DMS 273 (cell line): ENCODE measurements around the gene NLRP13.
A peak's percentile ranks its signal among the peaks of the same experiment; 100 is the strongest.
"Not testable (repeated sequence)": the region's sequence is repeated elsewhere in the genome, so short reads cannot be mapped to it uniquely, and the experiment has no call there.

Source experiments
- DNase-seq: peaks from one replicate; lab custom pipeline; 2025; ENCODE audit not compliant: unreplicated experiment; lab: John Stamatoyannopoulos, UW

The NLRP13 gene, protein sequence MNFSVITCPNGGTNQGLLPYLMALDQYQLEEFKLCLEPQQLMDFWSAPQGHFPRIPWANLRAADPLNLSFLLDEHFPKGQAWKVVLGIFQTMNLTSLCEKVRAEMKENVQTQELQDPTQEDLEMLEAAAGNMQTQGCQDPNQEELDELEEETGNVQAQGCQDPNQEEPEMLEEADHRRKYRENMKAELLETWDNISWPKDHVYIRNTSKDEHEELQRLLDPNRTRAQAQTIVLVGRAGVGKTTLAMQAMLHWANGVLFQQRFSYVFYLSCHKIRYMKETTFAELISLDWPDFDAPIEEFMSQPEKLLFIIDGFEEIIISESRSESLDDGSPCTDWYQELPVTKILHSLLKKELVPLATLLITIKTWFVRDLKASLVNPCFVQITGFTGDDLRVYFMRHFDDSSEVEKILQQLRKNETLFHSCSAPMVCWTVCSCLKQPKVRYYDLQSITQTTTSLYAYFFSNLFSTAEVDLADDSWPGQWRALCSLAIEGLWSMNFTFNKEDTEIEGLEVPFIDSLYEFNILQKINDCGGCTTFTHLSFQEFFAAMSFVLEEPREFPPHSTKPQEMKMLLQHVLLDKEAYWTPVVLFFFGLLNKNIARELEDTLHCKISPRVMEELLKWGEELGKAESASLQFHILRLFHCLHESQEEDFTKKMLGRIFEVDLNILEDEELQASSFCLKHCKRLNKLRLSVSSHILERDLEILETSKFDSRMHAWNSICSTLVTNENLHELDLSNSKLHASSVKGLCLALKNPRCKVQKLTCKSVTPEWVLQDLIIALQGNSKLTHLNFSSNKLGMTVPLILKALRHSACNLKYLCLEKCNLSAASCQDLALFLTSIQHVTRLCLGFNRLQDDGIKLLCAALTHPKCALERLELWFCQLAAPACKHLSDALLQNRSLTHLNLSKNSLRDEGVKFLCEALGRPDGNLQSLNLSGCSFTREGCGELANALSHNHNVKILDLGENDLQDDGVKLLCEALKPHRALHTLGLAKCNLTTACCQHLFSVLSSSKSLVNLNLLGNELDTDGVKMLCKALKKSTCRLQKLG

DNA sequence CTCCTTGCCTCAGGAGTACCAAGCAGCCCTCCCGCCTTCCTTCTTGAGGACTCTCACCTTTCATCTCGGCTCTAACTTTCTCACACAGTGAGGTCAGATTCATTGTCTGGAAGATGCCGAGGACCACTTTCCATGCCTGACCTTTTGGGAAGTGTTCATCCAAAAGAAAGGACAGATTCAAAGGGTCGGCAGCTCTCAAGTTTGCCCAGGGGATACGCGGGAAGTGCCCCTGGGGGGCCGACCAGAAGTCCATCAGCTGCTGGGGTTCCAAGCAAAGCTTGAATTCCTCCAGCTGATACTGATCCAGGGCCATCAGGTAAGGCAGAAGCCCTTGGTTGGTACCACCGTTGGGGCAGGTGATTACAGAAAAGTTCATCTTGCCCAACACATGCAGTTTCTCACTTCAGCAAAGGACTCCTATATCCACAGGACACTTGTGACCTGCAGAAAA is at the start of gene NLRP13:
NLRP13 (minus strand) TSS at position 401 of the 451 bp plus-strand sequence; CDS start at position 376, 25 bp downstream.
- DNase-seq, result no peak

DNA sequence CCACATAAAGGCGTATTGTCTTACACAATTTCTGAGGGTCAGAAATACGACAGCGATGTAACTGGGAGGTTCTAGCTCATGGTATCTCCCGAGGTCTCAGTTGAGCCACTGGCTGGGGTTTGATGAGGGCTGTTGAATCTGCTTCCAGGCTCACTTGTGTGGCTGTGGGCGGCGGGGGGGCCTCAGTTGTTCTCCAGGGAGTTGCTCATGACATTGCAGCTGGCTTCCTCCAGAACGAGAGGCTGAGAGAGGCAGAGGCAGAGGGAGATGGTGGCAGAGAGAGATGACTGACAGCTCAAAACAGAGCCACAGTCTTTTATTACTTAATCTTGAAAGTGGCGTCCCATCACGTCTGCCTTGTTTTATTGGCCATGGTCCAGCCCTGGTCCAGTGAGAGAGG is 48.3 kb upstream of the NLRP13 start:
- DNase-seq, result no peak

DNA sequence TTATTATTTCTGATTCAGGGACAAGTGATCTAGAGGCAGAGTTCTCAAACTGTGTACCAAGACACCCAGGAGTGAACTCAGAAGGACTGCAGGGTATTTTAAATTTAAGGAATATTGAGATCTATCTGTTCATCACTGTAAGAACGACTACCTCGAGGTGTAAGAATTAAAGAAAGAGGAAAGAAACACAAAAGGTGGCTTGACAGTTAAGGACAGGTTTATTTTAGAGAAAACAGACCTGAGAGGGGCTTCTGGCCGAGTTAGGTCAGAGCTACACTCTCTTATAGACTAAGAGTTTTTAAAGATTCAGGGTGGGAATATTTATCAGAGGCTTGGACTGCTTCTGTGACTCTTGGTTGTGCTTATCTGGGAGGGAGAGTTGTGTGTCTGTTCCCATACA is 41.8 kb upstream of the NLRP13 start:
- DNase-seq, result no peak

DNA sequence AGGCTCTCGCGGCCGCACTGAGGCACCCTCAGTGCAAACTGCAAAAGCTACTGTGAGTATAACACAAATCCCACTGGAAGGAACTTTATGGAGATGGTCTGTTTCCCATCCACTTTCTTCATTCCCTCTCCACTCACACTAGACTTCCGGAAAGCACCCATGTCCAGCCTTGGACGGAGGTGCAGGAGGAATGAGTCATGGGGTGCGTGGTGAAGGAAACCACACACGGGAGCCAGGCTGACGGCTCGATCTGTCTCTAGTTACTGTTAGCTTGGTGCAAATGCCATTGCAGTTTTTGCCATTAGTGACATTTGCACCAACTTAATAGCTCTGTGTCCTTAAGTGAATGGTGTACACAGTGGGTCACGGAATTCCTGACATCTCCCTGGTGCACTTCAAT is 30.1 kb upstream of the NLRP13 start:
- no peak for DNase-seq

DNA sequence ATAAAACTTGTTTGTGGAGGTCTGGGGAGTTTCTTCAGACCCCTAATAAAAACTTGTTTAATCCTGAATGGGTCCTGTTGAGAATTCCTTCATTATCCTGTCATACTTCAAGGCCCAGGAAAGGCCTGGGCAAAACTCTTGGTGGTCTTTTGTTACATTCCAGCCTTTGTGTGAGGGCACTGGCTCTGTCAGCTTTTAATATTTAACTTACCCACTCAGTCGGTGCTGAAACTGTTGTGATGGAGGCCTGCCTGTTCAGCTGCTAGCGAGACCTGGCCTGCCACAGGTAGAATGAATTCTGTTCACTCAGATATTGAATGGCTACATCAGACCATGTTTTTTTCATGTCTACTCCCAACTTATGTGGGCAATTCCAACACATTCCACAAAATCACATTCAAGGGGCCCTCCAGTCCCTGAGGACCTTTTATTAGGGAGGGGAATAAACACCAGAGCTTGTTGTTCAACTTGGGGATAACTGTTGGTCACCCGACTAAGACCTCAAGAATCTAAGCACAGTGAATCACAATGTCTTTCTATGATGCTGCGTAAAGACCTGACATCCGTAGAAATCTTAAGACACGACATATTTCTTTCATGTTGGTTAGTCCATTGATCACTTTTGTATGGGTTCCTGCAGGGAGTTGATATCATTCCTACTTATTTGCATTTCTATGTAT is 28.0 kb upstream of the NLRP13 start:
- no peak for DNase-seq

DNA sequence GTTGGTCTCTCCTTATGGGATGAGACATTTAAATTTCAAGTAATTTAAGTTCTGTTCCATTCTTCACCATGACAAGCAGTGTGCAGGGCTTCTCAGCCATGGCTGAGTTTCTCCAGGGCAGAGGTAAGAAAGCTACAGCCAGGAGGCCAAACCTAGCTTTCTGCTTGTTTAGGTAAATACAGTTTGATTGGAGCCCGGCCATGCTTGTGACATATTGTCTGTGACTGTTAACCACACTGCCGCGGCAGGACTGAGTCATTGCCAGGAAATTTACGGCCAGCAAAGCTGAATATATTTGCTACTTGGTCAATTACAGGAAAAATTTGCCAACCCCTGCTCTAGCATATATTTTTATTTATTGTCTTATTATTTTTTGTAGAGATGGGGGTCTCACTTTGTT is 26.2 kb upstream of the NLRP13 start:
- no peak for DNase-seq

DNA sequence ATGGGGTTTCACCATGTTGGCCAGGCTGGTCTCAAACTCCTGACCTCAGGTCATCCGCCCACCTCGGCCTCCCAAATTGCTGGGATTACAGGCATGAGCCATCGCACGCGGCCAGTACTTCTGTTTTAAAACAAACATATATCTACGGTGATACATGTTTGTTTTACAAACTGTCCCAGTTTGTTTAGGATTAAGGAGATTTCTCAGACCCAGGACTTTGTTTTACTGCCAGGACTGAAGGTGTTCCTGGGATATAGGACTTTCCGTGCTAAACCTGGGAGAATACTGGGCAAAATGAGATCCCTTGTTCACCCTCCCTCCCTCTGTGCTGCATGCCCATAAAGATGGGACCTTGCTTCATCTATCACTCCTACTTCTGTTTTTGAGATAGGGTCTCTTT is 24.3 kb upstream of the NLRP13 start:
- DNase-seq, result no peak

DNA sequence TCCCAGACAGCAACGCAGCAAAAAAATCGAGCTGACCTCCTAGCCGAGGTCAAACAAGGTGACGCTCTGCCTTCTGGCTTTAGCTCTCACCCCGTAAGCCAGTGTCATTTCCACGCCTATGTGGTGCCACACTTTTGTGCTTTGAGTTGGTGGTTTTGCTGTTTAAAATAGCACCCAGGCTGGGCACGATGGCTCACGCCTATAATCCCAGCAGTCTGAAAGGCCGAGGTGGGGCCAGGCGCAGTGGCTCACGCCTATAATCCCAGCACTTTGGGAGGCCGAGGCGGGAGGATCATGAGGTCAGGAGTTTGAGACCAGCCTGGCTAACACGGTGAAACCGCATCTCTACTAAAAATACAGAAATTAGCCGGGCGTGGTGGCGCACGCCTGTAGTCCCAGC is 18.4 kb upstream of the NLRP13 start:
- DNase-seq, result not testable (repeated sequence)

DNA sequence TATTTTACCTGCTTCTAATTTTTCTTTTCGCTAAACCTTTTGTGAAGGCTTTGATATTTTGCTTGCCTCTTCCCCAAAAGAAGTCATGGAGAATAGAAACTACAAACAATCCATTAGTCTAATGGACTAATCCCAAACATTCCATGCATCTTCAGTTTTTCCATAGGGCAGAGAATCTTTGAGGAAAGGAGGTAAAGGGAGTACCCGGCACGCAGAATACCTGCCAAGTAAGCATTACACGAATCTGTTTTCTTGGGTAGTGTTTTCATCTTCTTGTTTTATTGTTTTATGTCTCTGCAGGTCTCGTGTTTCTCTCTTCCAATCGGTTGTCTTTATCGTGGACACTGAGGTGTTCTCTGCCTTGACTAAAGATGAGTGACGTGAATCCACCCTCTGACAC is 15.4 kb upstream of the NLRP13 start, which contains the start of gene NLRP8:
NLRP8 (plus strand) TSS at position 301 of the 400 bp plus-strand sequence.
- DNase-seq, result no peak

DNA sequence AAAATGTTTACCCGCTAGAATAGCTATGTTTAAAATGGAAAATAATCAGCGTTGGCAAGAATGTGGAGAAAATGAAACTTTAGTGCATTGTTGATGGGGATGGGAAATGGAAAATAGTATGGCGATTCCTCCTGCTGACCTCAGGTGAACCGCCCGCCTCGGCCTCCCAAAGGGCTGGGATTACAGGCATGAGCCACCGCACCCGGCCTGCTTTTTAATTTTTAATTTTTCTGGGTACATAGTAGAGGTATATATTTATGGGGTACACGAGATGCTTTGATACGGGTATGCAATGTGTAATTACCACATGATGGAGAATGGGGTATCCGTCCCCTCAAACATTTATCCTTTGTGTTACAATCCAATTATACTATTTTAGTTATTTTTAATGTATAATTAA is 8.2 kb upstream of the NLRP13 start:
- DNase-seq, result no peak

DNA sequence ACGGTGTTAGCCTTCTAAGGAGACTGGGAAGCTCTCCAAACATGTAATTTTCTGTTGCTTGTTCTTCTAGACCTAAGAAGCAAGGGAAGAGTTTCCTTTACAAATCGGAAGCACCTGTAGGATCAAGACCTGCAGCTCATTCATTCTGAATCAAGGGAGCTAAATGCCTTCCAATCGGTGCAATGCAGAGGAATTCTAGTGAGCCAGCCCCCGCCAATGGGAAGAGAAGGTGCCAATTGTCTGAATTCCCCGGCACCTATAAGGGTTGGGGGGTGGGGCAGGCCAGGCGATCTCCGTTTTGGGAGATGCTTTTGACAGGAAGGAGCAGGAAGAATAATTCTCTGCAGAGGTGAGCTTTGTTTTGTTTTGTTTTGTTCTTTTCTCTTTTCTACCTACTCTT is 7.1 kb upstream of the NLRP13 start:
- no peak for DNase-seq

DNA sequence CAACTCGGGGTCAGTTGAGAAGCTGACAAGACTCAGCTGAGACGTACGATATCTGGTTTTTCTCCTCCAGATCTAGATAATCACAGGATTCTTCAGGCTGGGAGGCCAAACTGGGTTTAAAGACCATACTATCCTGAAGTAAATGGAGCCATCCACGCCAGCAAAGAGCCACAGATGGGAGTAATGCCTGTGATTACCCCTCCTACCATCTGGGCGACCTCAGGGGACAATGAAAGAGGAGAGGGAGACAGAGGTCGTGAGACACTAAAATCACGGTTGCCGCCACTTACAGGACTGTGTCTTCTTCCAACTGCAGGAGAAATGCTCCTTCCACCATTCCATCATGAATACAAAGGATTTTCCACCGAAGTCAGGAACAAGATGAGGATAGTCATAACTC is 3.1 kb upstream of the NLRP13 start:
- DNase-seq, result no peak

DNA sequence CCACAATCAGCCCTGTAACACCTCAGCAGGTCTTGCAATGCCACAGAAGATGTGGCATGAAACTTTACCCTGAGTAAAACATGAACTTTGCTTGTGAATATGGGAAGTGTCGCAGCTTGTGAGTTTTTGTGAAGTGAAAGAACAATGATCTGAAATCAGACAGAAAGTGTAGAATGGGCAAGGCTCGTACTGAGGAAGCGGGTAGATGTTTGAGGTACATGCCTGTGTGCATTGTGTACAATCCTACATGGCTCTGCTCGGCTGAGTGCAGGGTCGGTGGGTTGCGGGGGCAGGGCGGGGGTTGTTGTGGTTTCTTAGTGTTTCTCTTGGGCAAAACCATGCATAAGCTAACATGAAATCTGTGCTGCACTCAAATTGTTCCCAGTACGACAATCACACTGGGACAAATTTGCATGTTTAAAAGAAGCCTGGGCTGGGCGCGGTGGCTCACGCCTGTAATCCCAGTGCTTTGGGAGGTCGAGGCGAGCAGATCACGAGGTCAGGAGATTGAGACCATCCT is 1.1 kb downstream of the NLRP13 start:
- no peak for DNase-seq

DNA sequence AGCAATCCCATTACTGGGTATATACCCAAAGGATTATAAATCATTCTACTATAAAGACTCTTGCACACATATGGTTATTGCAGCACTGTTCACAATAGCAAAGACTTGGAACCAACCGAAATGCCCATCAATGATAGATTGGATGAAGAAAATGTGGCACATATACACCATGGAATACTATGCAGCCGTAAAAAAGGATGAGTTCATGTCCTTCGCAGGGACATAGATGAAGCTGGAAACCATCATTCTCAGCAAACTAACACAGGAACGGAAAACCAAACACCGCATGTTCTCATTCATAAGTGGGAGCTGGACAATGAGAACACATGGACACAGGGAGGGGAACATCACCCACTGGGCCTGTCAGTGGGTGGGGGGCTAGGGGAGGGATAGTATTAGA is 2.9 kb downstream of the NLRP13 start:
- not testable (repeated sequence) for DNase-seq

DNA sequence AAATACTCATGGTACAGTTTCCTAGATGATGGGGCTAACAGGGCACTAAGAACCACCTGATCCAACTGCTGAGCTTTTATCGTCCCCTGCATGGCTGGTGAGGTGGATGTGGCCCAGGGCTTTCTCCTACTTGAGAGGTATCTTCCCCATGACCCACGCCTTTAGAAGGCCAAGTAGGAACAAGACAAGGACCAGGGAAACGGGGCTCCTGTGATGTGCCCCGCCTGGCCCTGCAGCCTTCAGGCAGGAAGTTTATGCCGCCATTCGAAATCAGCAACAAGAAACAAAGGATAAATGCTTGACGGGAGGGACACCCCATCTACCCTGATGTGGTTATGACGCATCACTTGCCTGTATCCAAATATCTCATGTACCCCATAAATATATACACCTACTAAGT is 4.1 kb downstream of the NLRP13 start:
- no peak for DNase-seq

DNA sequence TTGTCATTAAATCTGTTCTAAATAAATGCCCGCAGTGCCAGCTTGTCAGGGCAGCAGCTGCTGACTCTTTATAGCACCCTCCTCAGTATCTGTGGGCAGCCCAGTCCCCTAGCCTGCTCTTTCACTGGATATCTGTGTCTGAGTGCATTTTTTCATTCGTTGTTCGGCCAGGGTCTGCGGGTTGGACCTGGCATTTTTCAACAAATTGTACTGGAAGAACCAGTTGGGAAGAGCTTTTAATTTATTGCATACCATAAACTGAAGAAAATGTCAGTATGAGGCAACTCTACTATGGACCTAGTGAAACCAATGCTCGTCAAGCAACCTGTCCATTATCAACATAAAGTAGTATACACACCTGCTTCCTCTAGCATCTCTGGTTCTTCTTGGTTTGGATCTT is 8.6 kb downstream of the NLRP13 start:
- no peak for DNase-seq

DNA sequence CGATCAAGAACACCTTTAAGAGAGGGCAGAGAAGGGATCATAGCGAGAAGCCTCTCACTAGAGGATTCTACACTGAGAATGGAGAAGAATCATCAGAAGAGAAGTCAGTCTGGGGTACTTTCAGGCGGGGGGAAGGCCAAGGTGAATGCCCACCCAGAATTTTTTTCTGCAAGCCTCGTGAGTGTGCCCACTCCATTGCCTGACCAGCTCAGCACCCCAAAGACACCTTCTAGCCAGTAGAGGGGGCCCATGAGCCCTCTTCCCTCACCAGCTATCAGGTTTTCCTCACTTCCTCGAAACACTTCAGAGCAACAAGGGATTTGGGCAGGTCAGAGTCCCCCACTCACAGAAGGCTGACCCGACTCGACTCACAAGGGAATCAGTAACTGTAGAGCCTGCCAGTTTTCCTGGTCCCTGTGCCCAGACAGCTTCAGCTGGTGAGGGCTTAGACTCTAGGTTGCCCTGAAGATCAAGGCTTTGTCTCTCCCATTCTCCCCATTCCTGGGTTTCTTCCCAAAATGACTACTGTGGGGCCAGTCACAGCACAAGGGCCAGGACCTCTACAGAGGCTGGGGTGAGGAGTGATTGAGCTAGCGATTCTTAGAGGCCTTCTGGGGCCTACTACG is 18.4 kb downstream of the NLRP13 start:
- peak; percentile 20 for DNase-seq

DNA sequence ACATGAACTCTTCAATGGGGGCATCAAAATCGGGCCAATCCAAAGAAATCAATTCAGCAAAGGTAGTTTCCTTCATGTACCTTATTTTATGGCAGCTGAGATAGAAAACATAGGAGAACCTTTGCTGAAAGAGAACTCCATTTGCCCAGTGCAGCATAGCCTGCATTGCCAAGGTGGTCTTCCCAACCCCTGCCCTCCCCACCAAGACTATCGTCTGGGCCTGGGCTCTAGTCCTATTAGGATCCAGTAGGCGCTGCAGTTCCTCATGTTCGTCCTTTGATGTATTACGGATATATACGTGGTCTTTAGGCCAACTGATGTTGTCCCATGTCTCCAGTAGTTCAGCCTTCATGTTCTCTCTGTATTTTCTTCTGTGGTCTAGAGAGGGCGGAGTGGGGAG is 19.2 kb downstream of the NLRP13 start:
- DNase-seq, result no peak

DNA sequence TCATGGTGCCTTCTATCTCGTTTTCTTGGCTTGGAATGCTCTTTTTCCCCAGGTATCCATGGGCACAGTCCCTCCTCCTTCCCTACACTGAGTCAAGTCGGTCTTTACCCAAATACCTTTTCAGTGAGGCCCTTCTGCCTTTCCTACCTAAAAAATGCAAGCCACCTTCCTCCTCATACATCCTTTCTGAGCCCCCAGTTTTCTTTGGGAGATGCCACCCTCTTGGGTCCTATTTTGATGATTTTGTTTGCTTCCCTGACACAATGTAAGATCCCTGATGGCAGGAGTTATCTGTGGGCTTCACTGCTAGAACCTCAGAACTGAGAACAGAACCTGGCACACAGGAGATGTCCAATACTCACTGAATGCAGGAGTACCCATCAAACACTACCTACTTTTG is 22.3 kb downstream of the NLRP13 start:
- DNase-seq, result no peak

DNA sequence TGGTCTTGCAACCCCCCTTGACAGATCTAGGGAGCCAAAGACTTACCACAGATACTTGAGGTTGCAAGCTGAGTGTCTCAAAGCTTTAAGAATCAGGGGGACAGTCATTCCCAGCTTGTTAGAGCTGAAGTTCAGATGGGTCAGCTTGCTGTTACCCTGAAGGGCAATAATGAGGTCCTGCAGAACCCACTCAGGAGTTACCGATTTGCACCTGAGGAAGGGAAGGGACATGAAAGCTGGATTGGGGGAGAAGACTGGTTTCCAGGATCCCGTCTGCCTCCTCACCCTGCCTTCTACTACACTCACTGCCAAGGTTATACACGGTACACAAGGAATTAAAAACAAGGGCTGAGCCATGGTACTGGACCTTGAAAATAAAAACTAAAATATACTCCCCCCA is 24.4 kb downstream of the NLRP13 start:
- no peak for DNase-seq
